Suprapubic skin (tissue), 4 donors: ENCODE measurements around the gene GJB3. TPM values are rescaled to one million over a fixed set of nuclear protein-coding genes. Genes with fewer than 3 reads are reported as not detected.
A peak's percentile ranks its signal among the peaks of the same experiment; 100 is the strongest.
"Not testable (repeated sequence)": the region's sequence is repeated elsewhere in the genome, so short reads cannot be mapped to it uniquely, and the experiment has no call there.

Source experiments
- DNase-seq, 2 donors: peaks; one replicate each; pipeline ENCODE4 v3.0.0-alpha.2; 2019; ENCODE audit warnings: low spot score in 2 of 2
- H3K27ac ChIP-seq: fragments of 200-600 bp; sonication (generic); one replicate; pipeline ENCODE4 v1.5.1; 2019
- H3K27me3 ChIP-seq: fragments of 200-600 bp; sonication (generic); one replicate; pipeline ENCODE4 v1.5.1; 2019
- H3K36me3 ChIP-seq: fragments of 200-600 bp; sonication (generic); one replicate; pipeline ENCODE4 v1.5.1; 2019
- H3K4me1 ChIP-seq: fragments of 200-600 bp; sonication (generic); one replicate; pipeline ENCODE4 v1.5.1; 2019
- H3K4me3 ChIP-seq: fragments of 200-600 bp; sonication (generic); one replicate; pipeline ENCODE4 v1.5.1; 2019; ENCODE audit warnings: mild to moderate bottlenecking
- H3K9me3 ChIP-seq: fragments of 200-600 bp; sonication (generic); one replicate; pipeline ENCODE4 v1.5.1; 2019
- EP300 ChIP-seq: sonication (generic); formaldehyde crosslinking; IDR thresholded peaks from one replicate; pipeline ENCODE4 v1.6.1; 2017; ENCODE audit warnings: antibody characterized with exemption
- POLR2A ChIP-seq, 2 donors: fragments of 450-650 bp; IDR thresholded peaks; one replicate each; pipeline ENCODE4 v1.6.1; 2017; ENCODE audit warnings: antibody characterized with exemption in 2 of 2, mild to moderate bottlenecking in 2 of 2, moderate library complexity in 2 of 2
- POLR2AphosphoS5 ChIP-seq, 3 donors: sonication (generic); formaldehyde crosslinking; IDR thresholded peaks; one replicate each; pipeline ENCODE4 v1.6.1; 2017; ENCODE audit warnings: antibody characterized with exemption in 3 of 3
- WGBS: methylation state at CpG from one replicate; pipeline ENCODE4 v1.1.5; 2018; 5-methylcytosine and 5-hydroxymethylcytosine counted together
- total RNA-seq, 4 donors: library from RNA; depleted of rRNA; stranded (reverse); fragments of >200 nt; gene quantifications; one replicate each; pipeline ENCODE4 v1.1.0, GENCODE V29; 2016
- TF ChIP-seq, protein P1 (sequence below), 2 donors: fragments of 200-600 bp in 1 of 2; fragments of 450-650 bp in 1 of 2; sonication (generic) in 1 of 2; IDR thresholded peaks; one replicate each; pipeline ENCODE4 v1.5.1; 2016 to 2019; ENCODE audit warnings: antibody characterized with exemption in 2 of 2, mild to moderate bottlenecking in 1 of 2, moderate library complexity in 1 of 2

The GJB3 gene
- total RNA-seq, 4 donors from 2014 or later, result 76.0 to 268 (median 186) TPM

DNA sequence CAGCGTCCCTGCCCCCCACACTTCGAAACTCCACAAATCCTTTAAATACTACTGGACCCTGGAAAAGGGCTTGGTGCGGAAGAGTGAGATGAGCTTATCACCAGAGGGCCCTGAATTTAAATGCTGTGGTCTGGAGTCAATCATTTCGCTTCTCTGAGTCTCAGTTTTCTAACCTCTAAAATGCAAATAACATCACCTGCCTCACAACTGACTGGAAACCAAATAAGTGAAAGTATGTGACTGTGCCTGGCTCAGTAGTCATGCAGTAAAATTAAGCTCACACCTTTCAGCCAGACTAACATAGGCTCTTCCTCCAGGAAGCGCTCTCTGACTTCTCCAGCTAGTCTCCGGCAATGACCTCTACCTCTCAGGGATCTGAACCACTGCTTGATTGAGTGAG is 16.0 kb downstream of the GJB3 start:
- DNase-seq, result no peak
- Histone ChIP-seq H3K9me3 (no peaks in the 10 kb centered on the region), H3K27ac (no peak overlapping the region), H3K36me3 (no peaks in the 10 kb centered on the region), H3K4me1 (peaks cover 15% of the 10 kb centered on the region), H3K4me3 (peak overlapping the region; percentile 48), H3K27me3 (peaks cover 14% of the 10 kb centered on the region)
- TF ChIP-seq POLR2AphosphoS5 (IDR thresholded peaks at IDR 0.05) (no peak), EP300 (no peak), POLR2A (IDR thresholded peaks at IDR 0.05) (no peak)
- TF ChIP-seq, protein P1, sequence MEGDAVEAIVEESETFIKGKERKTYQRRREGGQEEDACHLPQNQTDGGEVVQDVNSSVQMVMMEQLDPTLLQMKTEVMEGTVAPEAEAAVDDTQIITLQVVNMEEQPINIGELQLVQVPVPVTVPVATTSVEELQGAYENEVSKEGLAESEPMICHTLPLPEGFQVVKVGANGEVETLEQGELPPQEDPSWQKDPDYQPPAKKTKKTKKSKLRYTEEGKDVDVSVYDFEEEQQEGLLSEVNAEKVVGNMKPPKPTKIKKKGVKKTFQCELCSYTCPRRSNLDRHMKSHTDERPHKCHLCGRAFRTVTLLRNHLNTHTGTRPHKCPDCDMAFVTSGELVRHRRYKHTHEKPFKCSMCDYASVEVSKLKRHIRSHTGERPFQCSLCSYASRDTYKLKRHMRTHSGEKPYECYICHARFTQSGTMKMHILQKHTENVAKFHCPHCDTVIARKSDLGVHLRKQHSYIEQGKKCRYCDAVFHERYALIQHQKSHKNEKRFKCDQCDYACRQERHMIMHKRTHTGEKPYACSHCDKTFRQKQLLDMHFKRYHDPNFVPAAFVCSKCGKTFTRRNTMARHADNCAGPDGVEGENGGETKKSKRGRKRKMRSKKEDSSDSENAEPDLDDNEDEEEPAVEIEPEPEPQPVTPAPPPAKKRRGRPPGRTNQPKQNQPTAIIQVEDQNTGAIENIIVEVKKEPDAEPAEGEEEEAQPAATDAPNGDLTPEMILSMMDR (IDR thresholded peaks at IDR 0.05), result no peak
- 85% methylated on average over 6 of the region's 6 CpGs for WGBS

DNA sequence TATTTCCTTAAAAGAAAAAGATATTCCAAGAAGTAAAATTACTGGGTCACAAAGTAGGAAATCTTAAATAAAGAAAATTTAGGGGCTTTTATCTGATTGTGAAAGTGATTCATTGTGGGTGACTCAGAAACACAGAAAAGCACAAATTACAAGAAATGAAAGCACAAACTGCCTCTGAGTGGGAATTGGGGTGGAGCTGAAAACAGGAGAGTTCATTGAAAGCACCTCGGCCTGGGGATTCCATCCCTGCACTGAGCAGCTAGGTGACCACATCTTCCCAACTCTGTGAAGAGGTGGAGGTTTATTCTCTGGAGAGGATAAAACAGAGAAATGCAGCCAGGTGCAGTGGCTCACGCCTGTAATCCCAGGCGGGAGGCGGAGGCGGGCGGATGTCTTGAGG is 19.2 kb downstream of the GJB3 start:
- 73% methylated on average over 6 of the region's 6 CpGs for WGBS
- no peaks in the 10 kb centered on the region for H3K9me3 ChIP-seq

GRCh38 chr1:34803770-34804169 is 22.8 kb downstream of the GJB3 start:
- Histone ChIP-seq H3K4me1 (no peaks in the 10 kb centered on the region), H3K36me3 (no peaks in the 10 kb centered on the region), H3K9me3 (no peaks in the 10 kb centered on the region), H3K27me3 (no peaks in the 10 kb centered on the region), H3K27ac (no peak overlapping the region), H3K4me3 (no peak overlapping the region)
- no peak for TF ChIP-seq EP300
- no peak for TF ChIP-seq POLR2AphosphoS5 (IDR thresholded peaks at IDR 0.05)
- no peak for TF ChIP-seq POLR2A (IDR thresholded peaks at IDR 0.05)
- TF ChIP-seq, protein P1 (IDR thresholded peaks at IDR 0.05), result no peak
- WGBS, result 97% methylated on average over 3 of the region's 3 CpGs
- no peak for DNase-seq

More for the DNA sequence above, 19.2 kb downstream of the GJB3 start:
- Histone ChIP-seq H3K4me1 (no peaks in the 10 kb centered on the region), H3K36me3 (no peaks in the 10 kb centered on the region), H3K27ac (no peak overlapping the region), H3K27me3 (no peaks in the 10 kb centered on the region), H3K4me3 (no peak overlapping the region)
- TF ChIP-seq, protein P1 (IDR thresholded peaks at IDR 0.05), result no peak
- TF ChIP-seq POLR2AphosphoS5 (IDR thresholded peaks at IDR 0.05) (no peak), EP300 (no peak), POLR2A (IDR thresholded peaks at IDR 0.05) (no peak)
- DNase-seq, result no peak

GRCh38 chr1:34806396-34806795 is 25.4 kb downstream of the GJB3 start:
- WGBS, result 45% methylated on average over 3 of the region's 3 CpGs

DNA sequence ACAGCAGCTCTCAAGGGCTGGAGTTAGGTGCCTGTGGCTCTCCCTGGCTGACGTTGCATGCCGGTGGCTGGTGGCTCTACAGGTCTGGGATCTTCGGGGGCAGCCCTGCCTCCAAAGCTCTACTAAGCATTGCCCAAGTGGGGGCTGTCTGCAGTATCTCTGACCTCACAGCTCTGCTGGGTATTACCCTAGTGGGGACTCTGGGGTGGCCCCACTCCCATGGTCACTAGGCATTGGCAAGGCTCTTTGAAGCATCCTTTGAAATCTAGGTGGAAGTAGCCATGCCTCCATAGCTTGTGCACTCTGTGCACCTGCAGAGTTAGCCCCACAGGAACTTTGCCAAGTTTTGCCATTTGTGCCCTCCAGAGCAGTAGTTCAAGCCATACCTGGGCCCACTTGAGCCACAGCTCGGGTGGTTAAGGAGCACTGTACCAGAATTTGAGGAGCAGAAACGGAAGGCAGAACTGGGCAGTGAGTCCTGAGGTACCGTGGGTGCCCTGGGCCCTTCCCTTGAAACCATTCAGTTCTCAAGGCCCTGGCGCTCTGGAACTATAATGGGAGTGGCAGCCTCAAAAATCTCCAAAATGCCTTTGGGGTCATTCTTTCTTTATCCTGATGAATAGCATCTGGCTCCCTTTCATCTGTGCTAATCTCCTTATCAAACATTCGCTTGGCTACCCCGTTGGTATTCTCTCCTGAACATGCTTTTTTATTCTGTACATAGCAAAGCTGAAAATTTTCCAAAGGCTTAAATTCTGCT is 27.2 kb downstream of the GJB3 start:
- WGBS, result 58% methylated on average over 6 of the region's 9 CpGs
- TF ChIP-seq, protein P1 (IDR thresholded peaks at IDR 0.05), result no peak
- TF ChIP-seq EP300 (no peak), POLR2A (IDR thresholded peaks at IDR 0.05) (no peak), POLR2AphosphoS5 (IDR thresholded peaks at IDR 0.05) (no peak)
- DNase-seq, result peak in 1 of 2 donors; percentile 37
- no peak overlapping the region for H3K27ac ChIP-seq
- no peaks in the 10 kb centered on the region for H3K27me3 ChIP-seq
- H3K9me3 ChIP-seq, result no peaks in the 10 kb centered on the region
- H3K36me3 ChIP-seq, result no peaks in the 10 kb centered on the region
- H3K4me3 ChIP-seq, result no peak overlapping the region
- no peaks in the 10 kb centered on the region for H3K4me1 ChIP-seq

More at GRCh38 chr1:34806396-34806795, 25.4 kb downstream of the GJB3 start:
- H3K4me1 ChIP-seq, result no peaks in the 10 kb centered on the region
- H3K9me3 ChIP-seq, result no peaks in the 10 kb centered on the region
- no peak overlapping the region for H3K4me3 ChIP-seq
- no peak for DNase-seq
- no peaks in the 10 kb centered on the region for H3K27me3 ChIP-seq
- H3K36me3 ChIP-seq, result no peaks in the 10 kb centered on the region
- TF ChIP-seq, protein P1 (IDR thresholded peaks at IDR 0.05), result no peak
- no peak for TF ChIP-seq POLR2A (IDR thresholded peaks at IDR 0.05)
- TF ChIP-seq POLR2AphosphoS5 (IDR thresholded peaks at IDR 0.05), result no peak
- TF ChIP-seq EP300, result no peak
- H3K27ac ChIP-seq, result no peak overlapping the region

DNA sequence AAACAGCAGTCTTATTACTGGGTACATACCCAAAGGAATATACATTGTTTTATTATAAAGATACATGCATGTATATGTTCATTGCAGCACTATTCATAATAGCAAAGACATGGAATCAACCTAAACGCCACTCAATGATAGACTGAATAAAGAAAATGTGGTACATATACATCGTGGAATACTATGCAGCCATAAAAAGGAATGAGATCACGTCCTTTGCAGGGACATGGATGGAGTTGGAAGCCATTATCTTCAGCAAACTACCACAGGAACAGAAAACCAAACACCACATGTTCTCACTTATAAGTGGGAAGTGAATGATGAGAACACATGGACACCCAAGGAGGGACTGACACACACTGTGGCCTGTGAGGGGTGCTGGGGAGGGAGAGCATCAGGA is 29.8 kb downstream of the GJB3 start:
- 92% methylated on average over 3 of the region's 3 CpGs for WGBS
- not testable (repeated sequence) for H3K4me3 ChIP-seq, DNase-seq

More for the DNA sequence above, 29.8 kb downstream of the GJB3 start:
- H3K36me3 ChIP-seq, H3K27me3 ChIP-seq, H3K27ac ChIP-seq, H3K4me1 ChIP-seq, H3K9me3 ChIP-seq: not testable (repeated sequence)
